Stimulated activated CD4-positive, alpha-beta T cell treated with anti-CD3 and anti-CD28 coated beads, Interleukin-4, amount 100 ng/mL, for 48 hours (primary cell): ENCODE data around the gene HSD17B4.
A peak's percentile ranks its signal among the peaks of the same experiment; 100 is the strongest.
"Not testable (repeated sequence)": the region's sequence is repeated elsewhere in the genome, so short reads cannot be mapped to it uniquely, and the experiment has no call there.

Source experiments
- DNase-seq, 2 donors: peaks; one replicate each; pipeline ENCODE4 v3.0.0-alpha.2; 2020; ENCODE audit warnings: low read depth in 2 of 2

HSD17B4 gene

DNA sequence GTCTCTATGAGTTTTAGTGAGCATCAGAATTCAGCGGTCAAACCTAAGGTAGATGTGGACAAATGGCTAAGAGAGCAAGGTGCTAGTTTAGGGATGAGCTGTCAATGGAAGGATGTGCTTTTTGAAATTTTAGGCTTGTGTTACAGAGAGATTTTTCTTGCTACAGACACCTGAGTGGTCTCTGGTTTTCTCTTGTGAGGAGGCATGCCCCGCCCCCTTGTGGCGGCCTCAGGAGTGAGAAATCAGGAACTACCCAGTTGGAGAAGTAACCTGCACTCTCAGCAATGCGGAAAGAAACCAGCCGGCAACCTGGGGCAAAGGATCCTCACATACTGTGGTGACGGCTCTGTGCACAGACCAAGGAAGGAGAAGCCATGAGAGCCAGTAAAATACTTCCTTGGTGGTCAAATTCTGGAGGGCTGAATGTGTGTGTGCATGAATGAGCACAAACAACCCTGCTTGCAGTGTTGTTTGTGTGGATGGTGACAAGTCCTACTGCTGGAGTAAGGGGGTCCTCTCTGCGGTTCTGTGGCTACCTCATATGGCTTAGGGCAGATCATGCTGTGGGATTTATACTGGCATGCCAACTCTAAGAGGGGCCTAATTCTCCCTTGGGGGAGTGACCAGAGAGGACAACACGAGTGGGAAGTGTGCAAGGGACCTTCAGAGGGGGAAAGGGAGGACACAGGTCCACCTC, 16.7 kb upstream of the HSD17B4 start:
- DNase-seq: peak; percentile 41 to 59

DNA sequence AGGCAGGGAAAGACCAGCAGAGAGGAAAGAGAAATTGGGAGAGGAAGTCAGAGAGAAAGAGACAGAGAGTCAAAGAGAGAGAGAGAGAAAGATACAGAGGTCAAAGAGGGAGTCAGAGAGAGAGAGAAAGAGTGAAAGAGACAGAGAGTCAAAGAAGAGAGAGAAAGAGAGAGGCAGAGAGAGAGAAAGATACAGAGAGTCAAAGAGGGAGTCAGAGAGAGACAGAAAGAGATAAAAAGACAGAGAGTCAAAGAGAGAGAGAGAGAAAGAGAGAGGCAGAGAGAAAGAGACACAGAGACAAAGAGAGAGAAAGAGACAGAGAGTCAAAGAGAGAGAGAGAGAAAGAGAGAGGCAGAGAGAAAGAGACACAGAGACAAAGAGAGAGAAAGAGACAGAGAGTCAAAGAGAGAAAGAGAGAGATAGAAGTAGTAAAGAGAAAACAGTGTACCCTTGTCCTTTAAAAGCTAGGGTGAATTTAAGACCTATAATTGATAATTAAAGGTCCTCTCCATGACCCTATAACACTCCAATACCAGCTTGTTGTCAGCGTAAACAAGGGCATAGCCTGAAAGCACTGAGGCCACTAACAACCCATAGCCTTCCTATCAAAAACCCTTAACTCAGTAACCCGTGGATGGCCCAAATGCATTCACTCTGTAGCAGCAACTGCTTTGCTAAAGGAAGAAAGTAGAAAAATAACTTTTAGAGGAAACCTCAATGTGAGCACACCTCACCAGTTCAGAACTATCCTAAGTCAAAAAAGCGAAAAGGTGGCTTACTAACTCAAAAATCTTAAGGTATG, 14.3 kb upstream of the HSD17B4 start:
- not testable (repeated sequence) for DNase-seq

DNA sequence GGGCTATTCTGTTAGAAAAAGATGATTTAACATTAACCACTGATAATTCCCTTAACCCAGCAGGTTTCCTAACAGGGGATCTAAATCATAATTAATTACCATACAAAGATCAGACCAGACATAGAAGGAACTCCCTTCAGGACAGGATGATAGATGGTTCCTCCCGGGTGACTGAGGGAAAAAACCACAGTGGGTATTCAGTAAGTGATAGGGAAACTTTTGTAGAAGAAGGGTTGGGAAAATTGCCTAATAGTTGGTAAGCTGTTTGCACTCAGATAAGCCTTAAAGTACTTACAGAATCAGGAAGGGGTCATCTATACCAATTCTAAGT, 13.7 kb upstream of the HSD17B4 start:
- DNase-seq: not testable (repeated sequence)

DNA sequence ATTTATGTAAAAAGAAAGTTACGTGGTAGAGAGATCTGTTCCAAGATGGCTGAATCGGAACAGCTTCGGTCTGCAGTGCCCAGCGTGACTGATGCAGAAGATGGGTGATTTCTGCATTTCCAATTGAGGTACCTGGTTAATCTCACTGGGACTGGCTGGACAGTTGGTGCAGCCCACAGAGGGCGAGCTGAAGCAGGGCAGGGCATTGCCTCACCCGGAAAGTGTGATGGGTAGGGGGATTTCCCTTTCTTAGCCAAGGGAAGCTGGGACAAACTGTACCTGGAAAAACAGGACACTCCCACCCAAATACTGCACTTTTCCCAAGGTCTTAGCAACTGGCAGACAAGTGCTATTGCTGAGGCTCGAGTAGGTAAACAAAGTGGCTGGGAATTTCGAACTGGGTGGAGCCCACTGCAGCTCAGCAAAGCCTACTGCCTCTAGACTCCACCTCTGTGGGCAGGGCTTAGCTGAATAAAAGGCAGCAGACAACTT, 13.1 kb upstream of the HSD17B4 start:
- no peak for DNase-seq

DNA sequence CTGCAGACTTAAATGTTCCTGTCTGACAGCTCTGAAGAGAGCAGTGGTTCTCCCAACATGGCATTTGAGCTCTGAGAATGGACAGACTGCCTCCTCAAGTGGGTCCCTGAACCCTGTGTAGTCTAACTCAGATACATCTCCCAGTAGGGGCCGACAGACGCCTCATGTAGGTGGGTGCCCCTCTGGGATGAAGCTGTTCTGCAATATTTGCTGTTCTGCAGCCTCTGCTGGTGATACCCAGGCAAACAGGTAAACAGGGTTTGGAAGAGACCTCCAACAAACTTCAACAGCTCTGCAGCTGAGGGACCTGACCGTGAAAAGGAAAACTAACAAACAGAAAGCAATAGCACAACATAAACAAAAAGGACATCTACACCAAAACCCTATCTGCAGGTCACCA, 12.7 kb upstream of the HSD17B4 start:
- not testable (repeated sequence) for DNase-seq

DNA sequence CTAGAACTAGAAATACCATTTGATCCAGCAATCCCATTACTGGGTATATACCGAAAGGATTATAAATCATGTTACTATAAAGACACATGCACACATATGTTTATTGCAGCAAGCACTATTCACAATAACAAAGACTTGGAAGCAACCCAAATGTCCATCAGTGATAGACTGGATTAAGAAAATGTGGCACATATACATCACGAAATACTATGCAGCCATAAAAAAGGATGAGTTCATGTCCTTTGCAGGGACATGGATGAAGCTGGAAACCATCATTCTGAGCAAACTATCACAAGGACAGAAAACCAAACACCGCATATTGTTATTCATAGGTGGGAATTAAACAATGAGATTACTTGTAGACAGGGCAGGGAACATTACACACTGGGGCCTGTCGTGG, 7.7 kb upstream of the HSD17B4 start:
- not testable (repeated sequence) for DNase-seq

DNA sequence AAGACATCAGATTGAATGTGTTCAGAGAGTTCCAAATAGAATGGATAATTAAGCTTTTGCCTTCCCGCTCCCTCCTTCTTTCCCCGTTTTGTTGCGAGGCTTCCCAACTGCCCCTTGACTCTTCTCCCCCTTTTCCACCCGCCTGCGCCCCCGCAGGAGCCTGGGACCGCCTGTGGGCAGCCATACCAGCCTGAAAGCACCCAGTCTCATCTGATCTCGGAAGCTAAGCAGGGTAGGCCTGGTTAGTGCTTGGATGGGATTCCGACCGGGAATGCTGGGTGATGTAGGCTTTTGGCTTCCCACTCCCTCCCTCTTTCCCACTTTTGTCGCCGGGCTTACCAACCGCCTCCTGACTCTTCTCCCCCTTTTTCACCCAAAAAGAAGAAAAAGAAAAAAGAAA, 6.8 kb upstream of the HSD17B4 start:
- no peak for DNase-seq

DNA sequence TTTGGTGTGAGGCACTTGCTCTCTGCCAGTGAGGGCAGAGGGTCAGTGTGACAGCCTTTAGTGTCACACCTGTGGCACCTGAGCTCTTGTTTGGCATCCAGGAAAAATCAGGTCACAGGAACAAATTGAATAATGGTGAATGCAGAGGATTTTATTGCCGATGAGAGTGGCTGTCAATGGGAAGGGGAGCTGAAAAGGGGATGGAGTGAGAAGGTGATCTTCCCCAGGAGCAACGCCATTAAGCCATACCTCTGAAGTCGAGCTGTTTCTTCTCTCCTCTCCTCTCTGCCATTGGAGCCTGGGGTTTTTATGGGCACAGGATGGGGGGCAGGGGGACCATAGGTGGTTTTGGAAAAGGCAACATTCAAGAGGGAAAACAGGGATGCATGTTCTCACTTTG, 2.4 kb upstream of the HSD17B4 start:
- DNase-seq: no peak

DNA sequence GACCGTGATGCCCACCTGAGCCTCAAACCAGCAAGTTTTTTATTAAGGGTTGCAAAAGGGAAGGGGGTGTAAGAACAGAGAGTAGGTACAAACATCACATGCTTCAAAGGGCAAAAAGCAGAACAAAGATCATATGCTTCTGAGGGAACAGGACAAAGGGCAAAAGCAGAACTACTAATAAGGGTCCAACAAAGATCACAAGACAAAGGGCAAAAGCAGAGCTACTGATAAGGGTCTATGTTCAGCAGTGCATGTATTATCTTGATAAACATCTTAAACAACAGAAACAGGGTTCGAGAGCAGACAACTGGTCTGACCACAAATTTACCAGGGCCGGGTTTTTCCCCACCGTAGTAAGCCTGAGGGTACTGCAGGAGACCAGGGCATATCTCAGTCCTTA, 1.7 kb upstream of the HSD17B4 start:
- not testable (repeated sequence) for DNase-seq

DNA sequence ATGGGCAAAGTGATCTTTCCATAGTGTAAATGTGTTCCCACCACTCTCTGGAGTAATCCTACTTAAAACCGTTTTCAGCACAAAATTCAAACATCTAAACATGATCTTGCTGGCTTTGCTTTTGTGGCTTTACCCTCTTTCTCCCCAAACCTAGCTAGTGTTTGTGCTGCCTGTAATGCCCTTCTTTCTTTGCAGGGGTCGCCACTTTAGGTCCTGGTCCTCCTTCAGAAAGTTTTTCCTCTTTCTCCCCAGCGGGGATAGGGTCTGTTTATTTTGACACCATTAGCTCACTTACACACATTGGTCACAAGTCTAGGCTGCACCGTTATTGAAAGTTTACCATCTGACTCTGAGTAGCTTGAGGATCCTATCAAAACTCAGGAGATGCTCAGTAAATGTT, 736 bp upstream of the HSD17B4 start:
- no peak for DNase-seq

DNA sequence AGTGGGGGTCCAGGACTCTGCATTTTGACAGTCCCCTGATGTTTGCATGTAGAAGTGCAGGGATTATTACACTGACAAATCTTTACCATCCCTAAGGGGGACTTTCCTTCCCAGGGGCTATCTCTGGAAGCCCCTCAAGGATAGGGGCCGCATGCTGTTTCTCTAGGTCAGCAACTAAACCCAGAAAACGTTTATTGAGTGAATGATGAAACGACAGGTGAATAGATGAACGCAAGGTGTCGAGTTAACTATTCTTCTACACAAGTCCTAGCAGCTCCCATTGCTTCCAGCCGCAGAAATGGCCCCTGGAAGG, 281 bp upstream of the HSD17B4 start:
- DNase-seq: no peak

DNA sequence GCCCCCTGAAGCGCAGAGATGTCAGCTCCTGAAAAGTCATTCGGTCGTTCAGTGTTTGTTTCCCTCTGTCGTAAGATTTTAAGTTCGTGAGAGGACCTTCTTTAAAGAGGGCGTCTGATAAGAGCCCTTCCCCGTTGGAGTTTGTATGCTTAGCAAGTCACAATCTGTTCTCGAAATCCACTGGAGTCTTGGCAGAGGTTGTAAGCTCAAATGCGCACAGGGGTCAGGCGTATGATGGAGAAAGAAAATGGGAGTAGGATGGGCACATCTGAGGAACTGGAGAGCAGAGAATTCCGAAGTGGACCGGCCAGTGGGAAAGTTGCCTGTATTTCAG, 710 bp downstream of the HSD17B4 start:
- DNase-seq: no peak

DNA sequence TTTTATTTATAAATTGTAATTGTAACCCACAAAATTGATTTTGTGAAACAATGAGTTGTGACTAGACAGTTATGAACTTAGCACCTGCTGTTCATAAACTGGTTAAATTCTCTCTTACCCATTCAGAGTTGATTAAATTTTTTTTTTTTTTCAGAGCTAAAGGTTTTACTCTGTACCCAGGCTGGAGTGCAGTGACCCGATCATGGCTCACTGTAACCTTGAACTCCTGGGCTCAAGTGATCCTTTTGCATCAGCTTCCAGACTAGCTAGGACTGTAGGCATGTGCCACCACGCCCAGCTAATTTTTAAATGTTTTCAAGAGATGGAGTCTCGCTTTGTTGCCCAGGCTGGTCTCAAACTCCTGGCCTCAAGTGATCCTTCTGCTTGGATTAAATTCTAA, 1.9 kb downstream of the HSD17B4 start:
- DNase-seq: no peak

DNA sequence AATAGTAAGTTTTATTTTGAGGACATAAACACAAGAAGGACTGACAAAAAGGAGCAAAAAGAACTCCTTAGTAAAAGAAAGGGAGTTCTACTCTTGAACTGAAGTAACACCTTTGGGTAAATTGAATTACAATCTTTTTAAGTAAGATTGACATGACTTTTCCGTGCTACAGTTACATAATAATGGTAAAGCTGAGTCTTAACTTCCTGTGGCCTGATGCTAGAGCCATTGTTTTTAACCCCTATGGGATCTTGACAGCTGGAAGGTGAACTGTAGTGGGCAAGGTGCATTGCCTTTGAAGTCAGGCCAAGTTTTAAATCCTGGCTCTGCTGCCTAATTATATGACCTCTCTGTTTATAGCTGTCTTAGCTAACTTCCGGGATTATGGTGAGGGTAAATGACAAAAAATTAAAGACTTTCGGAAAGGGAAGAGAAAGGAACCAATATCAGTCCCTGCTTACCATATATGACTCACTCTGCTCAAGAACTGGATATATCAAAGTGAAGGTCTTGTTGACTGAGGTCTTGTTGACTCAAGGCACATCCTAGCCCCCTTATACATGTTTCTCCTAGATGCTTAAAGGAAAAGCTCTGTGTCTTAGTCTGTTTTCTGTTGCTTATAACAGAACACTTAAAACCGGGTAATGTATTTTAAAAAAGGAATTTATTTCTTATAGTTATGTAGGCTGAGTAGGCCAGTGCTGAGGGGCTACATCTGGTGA, 6.8 kb downstream of the HSD17B4 start:
- DNase-seq: no peak

DNA sequence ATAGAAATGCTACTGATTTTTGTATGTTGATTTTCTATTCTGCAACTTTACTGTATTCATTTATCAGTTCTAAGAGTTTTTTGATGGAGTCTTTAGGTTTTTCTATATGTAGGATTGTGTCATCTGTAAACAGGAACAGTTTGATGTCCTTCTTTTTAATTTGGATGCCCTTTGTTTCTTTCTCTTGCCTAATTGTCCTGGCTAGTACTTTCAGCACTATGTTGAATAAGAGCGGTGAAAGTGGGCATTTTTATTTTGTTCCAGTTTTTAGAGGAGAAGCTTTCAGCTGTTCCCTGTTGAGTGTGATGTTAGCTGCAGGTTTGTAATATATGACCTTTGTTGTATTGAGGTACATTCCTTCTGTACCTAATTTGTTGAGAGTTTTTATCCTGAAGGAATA, 13.3 kb downstream of the HSD17B4 start:
- DNase-seq: no peak

DNA sequence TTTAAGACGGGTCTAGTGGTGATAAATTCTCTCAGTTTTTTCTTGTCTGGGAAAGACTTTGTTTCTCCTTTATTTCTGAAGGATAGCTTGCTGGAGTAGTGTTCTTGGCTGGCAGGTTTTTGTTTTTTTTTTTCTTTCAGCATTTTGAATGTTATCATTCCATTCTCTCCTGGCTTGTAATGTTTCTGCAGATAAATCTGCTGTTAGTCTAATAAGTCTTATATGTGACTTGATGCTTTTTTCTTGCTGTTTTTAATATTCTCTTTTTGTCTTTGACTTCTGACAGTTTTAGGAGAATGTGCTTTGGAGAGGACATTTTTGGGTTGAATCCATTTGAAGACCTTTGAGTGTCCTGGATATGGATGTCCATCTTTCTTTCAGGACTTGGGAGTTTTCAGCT, 16.0 kb downstream of the HSD17B4 start:
- DNase-seq: no peak

DNA sequence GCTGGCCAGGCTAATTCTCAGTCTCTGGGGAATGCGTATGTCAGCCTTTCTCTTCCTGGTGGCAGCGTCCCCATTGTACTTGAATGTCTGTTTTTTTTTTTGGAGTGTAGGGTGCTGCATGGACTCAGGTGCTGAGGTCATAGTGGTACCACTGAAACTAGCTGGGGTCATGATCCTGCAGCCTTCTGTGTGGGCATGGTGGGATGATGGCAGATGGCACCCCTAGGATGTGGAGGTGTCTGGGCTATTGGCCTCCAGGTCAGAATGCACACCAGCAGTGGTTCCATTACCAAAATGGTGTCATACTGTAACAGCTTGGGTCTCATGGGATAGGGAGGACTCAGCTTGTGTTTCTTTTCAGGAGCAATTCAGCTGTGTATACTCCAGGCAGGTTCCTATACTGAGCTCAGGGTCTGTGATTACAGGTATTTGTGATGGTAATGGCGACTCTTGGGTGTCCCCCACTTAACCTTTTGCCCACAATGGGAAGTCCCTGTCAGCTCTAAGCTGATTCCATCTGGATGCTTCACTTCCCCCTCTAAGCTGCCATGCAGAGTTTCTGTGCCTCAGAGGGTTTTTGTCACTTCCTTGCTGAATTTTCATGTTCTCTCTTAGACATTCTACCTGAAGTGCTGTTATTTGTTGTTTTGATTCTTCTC, 17.9 kb downstream of the HSD17B4 start:
- DNase-seq: no peak

DNA sequence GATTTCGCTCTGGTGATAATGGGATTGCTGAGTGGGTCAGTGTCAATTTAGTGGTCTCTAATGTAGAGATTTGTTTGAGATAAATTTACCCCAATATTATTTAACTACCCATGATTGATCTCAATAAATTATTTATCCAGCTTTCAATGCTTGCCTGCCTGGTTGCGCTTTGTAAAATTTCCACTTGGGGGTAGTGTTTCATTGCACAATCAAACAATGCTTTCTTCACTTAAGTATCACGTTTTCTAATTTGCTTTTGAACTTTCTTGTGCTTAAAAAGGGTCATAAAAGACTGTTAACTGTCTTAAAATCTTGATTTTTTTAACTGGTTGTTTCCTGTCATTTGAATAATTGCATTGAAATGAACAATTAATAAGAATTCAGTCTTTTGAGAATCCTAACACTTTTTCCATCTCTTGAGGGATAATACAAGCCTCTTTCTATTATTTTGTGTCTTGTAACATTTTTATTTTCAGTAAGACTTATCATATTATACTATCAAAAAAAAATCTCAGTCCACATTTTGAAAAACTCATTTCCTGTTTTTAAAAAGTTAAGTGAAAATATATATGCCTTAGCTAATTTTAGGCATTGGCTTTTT, 18.7 kb downstream of the HSD17B4 start:
- peak in 1 of 2 donors; percentile 1 for DNase-seq

DNA sequence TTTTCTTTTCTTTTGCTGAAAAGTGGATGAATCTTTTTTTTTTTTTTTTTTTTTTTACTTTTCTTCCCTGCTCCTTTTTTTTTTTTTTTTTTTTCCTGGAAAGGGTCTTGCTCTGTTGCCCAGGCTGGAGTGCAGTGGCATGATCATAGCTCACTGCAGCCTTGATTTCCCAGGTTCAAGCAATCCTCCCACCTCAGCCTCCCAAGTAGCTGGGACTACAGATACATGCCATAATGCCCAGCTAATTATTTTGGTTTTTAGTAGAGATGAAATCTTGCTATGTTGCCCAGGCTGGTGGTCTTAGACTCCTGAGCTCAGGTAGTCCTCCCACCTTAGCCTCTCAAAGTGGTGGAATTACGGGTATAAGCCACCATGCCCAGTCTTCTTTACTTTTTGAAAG, 20.9 kb downstream of the HSD17B4 start:
- no peak for DNase-seq

DNA sequence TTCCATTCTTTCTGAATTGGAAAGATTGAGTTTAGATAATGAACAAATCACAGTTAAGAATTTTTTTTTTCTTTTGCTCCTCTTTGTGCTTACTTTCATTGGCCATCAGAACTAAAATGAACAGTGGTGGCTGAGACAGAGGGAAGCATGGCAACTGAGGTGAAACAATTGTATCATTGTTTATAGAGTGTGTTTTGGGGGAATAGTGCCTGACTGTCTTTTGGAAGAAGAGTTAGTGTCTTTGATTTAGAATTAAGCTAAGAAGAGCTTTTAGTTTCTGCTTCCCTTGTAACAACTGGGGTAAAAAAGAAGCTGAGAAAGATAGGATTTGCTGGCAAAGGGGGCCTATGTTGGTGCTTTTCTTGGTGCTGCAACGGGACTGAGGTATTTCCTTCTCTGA, 24.0 kb downstream of the HSD17B4 start:
- DNase-seq: no peak

DNA sequence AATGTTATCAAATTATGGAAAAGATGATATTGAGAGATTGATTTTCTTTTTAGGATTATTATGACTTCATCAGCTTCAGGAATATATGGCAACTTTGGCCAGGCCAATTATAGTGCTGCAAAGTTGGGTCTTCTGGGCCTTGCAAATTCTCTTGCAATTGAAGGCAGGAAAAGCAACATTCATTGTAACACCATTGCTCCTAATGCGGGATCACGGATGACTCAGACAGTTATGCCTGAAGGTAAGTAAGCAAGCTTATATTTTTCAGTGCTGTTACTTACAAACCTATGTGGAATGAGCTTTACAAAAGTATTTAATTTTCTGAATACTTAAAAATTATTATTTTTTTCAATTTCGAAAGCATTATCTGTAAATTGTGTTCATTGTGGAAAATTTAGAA, 26.5 kb downstream of the HSD17B4 start:
- no peak for DNase-seq

DNA sequence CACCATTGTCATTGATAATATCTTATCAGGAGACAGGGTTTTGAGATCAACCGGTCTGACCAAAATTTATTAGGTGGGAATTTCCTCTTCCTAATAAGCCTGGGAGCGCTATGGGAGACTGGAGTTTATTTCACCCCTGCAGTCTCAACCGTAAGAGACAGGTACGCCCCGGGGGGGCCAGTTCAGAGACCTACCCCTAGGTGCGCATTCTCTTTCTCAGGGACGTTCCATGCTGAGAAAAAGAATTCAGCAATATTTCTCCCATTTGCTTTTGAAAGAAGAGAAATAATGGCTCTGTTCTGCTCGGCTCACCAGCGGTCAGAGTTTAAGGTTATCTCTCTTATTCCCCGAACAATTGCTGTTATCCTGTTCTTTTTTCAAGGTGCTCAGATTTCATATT, 28.3 kb downstream of the HSD17B4 start:
- not testable (repeated sequence) for DNase-seq
